ENCODE results near the gene DPY19L1.
"Not testable (repeated sequence)": the region's sequence is repeated elsewhere in the genome, so short reads cannot be mapped to it uniquely, and the experiment has no call there.

DPY19L1 gene

GRCh38 chr7:34985155-34985554 lies 52.1 kb downstream of the DPY19L1 start:
- DNase-seq, result not testable (repeated sequence)

- DNase-seq, result not testable (repeated sequence)
These were observed 53.1 kb downstream of the DPY19L1 start for GRCh38 chr7:34984140-34984539.

- no peak for DNase-seq
These were observed 54.8 kb downstream of the DPY19L1 start for GRCh38 chr7:34982371-34983019.

GRCh38 chr7:34979124-34979523 lies 58.2 kb downstream of the DPY19L1 start:
- not testable (repeated sequence) for DNase-seq

- no peak for DNase-seq
These were observed 63.9 kb downstream of the DPY19L1 start for GRCh38 chr7:34973400-34973760.

GRCh38 chr7:34972739-34973399 lies 64.4 kb downstream of the DPY19L1 start:
- not testable (repeated sequence) for DNase-seq

- not testable (repeated sequence) for DNase-seq
These were observed 69.5 kb downstream of the DPY19L1 start for GRCh38 chr7:34967818-34968217.

- not testable (repeated sequence) for DNase-seq
These were observed 70.8 kb downstream of the DPY19L1 start for GRCh38 chr7:34966504-34966903.

- no peak for DNase-seq
These were observed 79.3 kb downstream of the DPY19L1 start for GRCh38 chr7:34958021-34958420.

GRCh38 chr7:34952822-34953221 lies 84.5 kb downstream of the DPY19L1 start:
- no peak for DNase-seq

GRCh38 chr7:34949361-34949760 lies 87.9 kb downstream of the DPY19L1 start:
- peak; percentile 30 for DNase-seq

- not testable (repeated sequence) for DNase-seq
These were observed 89.9 kb downstream of the DPY19L1 start for GRCh38 chr7:34947427-34947826.

GRCh38 chr7:34946486-34946885 lies 90.8 kb downstream of the DPY19L1 start:
- no peak for DNase-seq

- DNase-seq, result not testable (repeated sequence)
These were observed 91.3 kb downstream of the DPY19L1 start for GRCh38 chr7:34945894-34946477.

- DNase-seq, result peak; percentile 62
These were observed 98.1 kb downstream of the DPY19L1 start for GRCh38 chr7:34939175-34939574.

GRCh38 chr7:34935735-34936165 lies 101.5 kb downstream of the DPY19L1 start:
- not testable (repeated sequence) for DNase-seq

- no peak for DNase-seq
These were observed 105.5 kb downstream of the DPY19L1 start for GRCh38 chr7:34931739-34932138.

GRCh38 chr7:34929783-34930182 lies 107.5 kb downstream of the DPY19L1 start:
- DNase-seq, result not testable (repeated sequence)

- DNase-seq, result no peak
These were observed 108.7 kb downstream of the DPY19L1 start for GRCh38 chr7:34928560-34928959.

- peak; percentile 29 for DNase-seq
These were observed 109.2 kb downstream of the DPY19L1 start for GRCh38 chr7:34928052-34928451.

- DNase-seq, result not testable (repeated sequence)
These were observed 116.8 kb downstream of the DPY19L1 start for GRCh38 chr7:34920470-34920869.

- DNase-seq, result not testable (repeated sequence)
These were observed 118.2 kb downstream of the DPY19L1 start for GRCh38 chr7:34919038-34919437.

- not testable (repeated sequence) for DNase-seq
These were observed 119.0 kb downstream of the DPY19L1 start for GRCh38 chr7:34918198-34918861.
